HG03066 (cell line): Measurements from ENCODE around the gene USB1.
"Not testable (repeated sequence)": the region's sequence is repeated elsewhere in the genome, so short reads cannot be mapped to it uniquely, and the experiment has no call there.

Experiments
- ATAC-seq: cut with Tn5 transposase; IDR thresholded peaks from one replicate; pipeline ENCODE4 v1.9.1; 2021; ENCODE audit warnings: low read depth; ENCODE audit not compliant: unreplicated experiment

Gene USB1

GRCh38 chr16:57969451-57970123, 31.6 kb upstream of the USB1 start:
- no peak for ATAC-seq

GRCh38 chr16:57970319-57970718, 30.9 kb upstream of the USB1 start:
- no peak for ATAC-seq

- ATAC-seq = no peak
Measured at GRCh38 chr16:57970970-57971369, 30.2 kb upstream of the USB1 start, which contains the start of gene CNGB1. TSS of gene CNGB1 (minus strand) at chr16:57971128. CDS start at chr16:57967286, 3,842 bp downstream.

- no peak for ATAC-seq
Measured at GRCh38 chr16:57971848-57972247, 29.4 kb upstream of the USB1 start.

GRCh38 chr16:57972306-57972705, 28.9 kb upstream of the USB1 start:
- no peak for ATAC-seq

- ATAC-seq = no peak
Measured at GRCh38 chr16:57976331-57976796, 24.8 kb upstream of the USB1 start.

- ATAC-seq = no peak
Measured at GRCh38 chr16:57977418-57978069, 23.7 kb upstream of the USB1 start.

- ATAC-seq = not testable (repeated sequence)
Measured at GRCh38 chr16:57978070-57978465, 23.1 kb upstream of the USB1 start.

- no peak for ATAC-seq
Measured at GRCh38 chr16:57979006-57979585, 22.1 kb upstream of the USB1 start.

GRCh38 chr16:57981636-57982035, 19.6 kb upstream of the USB1 start:
- ATAC-seq = no peak

GRCh38 chr16:57982385-57982784, 18.8 kb upstream of the USB1 start:
- no peak for ATAC-seq

- peak; percentile 71 for ATAC-seq
Measured at GRCh38 chr16:57984443-57985203, 16.6 kb upstream of the USB1 start.

- ATAC-seq = no peak
Measured at GRCh38 chr16:57985204-57986181, 15.7 kb upstream of the USB1 start.

GRCh38 chr16:57986196-57986595, 15.0 kb upstream of the USB1 start:
- ATAC-seq = no peak

GRCh38 chr16:57987441-57988177, 13.6 kb upstream of the USB1 start:
- no peak for ATAC-seq

GRCh38 chr16:57988929-57989328, 12.3 kb upstream of the USB1 start:
- ATAC-seq = no peak

- no peak for ATAC-seq
Measured at GRCh38 chr16:57991551-57992059, 9.6 kb upstream of the USB1 start.

- ATAC-seq = no peak
Measured at GRCh38 chr16:57992084-57992483, 9.1 kb upstream of the USB1 start.

GRCh38 chr16:57993438-57993837, 7.8 kb upstream of the USB1 start:
- ATAC-seq = no peak
